ENCODE measurements around the gene IL1RL2. TPM values are rescaled to one million over a fixed set of nuclear protein-coding genes. Genes with fewer than 3 reads are reported as not detected.

IL1RL2 gene
- total and polyA plus RNA-seq, 2 of the 8 experiments (the other 6 are each of a cell fraction or from before 2014, with no cell fraction given), result not detected

GRCh38 chr2:102142829-102143449 is 43.9 kb upstream of the IL1RL2 start:
- H3K4me3 ChIP-seq (ENCODE audit: extremely low read depth in 1 of 4, insufficient read depth in 2 of 4, low read depth in 3 of 4, low read length in 4 of 4), result peak overlapping the region; percentile 32 to 71 (median 37)
- H2BK12ac ChIP-seq (ENCODE audit: low read depth, low read length), result 0 out of 2 replicates have a peak overlapping the region, but pooled peaks have one; percentile 68
- DNase-seq (ENCODE audit: low read depth in 1 of 2, low spot score in 2 of 2), result peak in 1 of 2 experiments; percentile 69
- no peak overlapping the region for H2AK5ac ChIP-seq (ENCODE audit: low read depth, low read length)
- POLR2A ChIA-PET (ENCODE audit: partially characterized antibody), result interaction anchor here (1.0 to 1.4 kb wide), 2 partner anchors 13 to 31 kb away, joined by 3 to 4 read pairs; no protein-coding TSS in a partner anchor
- peak overlapping the region; percentile 78; the same call in 1 of the 2 replicates for H4K8ac ChIP-seq (ENCODE audit: extremely low read depth, insufficient read depth, low read length)
- H2BK15ac ChIP-seq (ENCODE audit: low read length), result peak overlapping the region; percentile 97; the same call in 1 of the 2 replicates
- peaks cover 6 to 37% (median 25%) of the 10 kb centered on the region in 4 experiments for H3K27me3 ChIP-seq (replicated peaks in 1 of 4; ENCODE audit: control insufficient read depth in 3 of 4, extremely low read depth in 1 of 4, insufficient read depth in 3 of 4, low read length in 3 of 4)
- no peaks in the 10 kb centered on the region for H3K36me3 ChIP-seq (ENCODE audit: control insufficient read depth in 2 of 4, insufficient read depth in 4 of 4, low read length in 3 of 4)
- no peak overlapping the region for H4K5ac ChIP-seq (ENCODE audit: insufficient read length, low read depth, low read length)
- H4K20me1 ChIP-seq (replicated peaks in 1 of 2; ENCODE audit: control insufficient read depth in 1 of 2, insufficient read depth in 2 of 2, low read length in 2 of 2), result no peaks in the 10 kb centered on the region
- peak overlapping the region; percentile 65 to 81 for H3K4me2 ChIP-seq (ENCODE audit: insufficient read depth in 1 of 2, low read depth in 2 of 2, low read length in 2 of 2)
- H3K56ac ChIP-seq (replicated peaks; ENCODE audit: insufficient read length, low read depth, low read length), result no peak overlapping the region
- FAIRE-seq, result no peak
- H3K27ac ChIP-seq (ENCODE audit: low read depth, low read length), result no peak overlapping the region
- H3K14ac ChIP-seq (ENCODE audit: insufficient read length), result no peak overlapping the region
- 24% methylated on average over 40 of the region's 42 CpGs; no CpG with 5 or more reads in 1 of the 2 experiments for WGBS, 2 experiments (ENCODE audit: extremely low coverage in 1 of 2, insufficient coverage in 1 of 2, insufficient read length in 1 of 2, insufficient replicate concordance in 2 of 2, low coverage in 1 of 2, low lambda C conversion rate in 2 of 2, missing lambda C conversion rate in 1 of 2)
- no peak overlapping the region for H2BK120ac ChIP-seq (replicated peaks; ENCODE audit: low read depth, low read length)
- H3K9me3 ChIP-seq (ENCODE audit: insufficient read depth in 2 of 2, low read depth in 1 of 2, low read length in 1 of 2), result peaks cover 3 to 12% of the 10 kb centered on the region in 2 experiments; a peak in 2 of 4 replicates
- peak overlapping the region; percentile 73 for H3K23ac ChIP-seq (ENCODE audit: insufficient read length)
- no peak overlapping the region for H4K91ac ChIP-seq (replicated peaks; ENCODE audit: insufficient read length, low read length)
- no peaks in the 10 kb centered on the region for H3K79me1 ChIP-seq (ENCODE audit: low read depth, low read length)
- peak overlapping the region; percentile 93 for H2AFZ ChIP-seq (ENCODE audit: low read length)
- H3K18ac ChIP-seq (ENCODE audit: extremely low read depth, low read length), result no peak overlapping the region
- H2BK20ac ChIP-seq (ENCODE audit: low read length), result no peak overlapping the region
- no peak overlapping the region for H3K4ac ChIP-seq (replicated peaks; ENCODE audit: insufficient read length, low read depth, low read length)
- no peak overlapping the region for H2BK5ac ChIP-seq (ENCODE audit: low read depth, low read length)
- H3K4me1 ChIP-seq (replicated peaks in 1 of 4; ENCODE audit: control insufficient read depth in 3 of 4, insufficient read depth in 4 of 4, low read length in 3 of 4), result peaks cover 0 to 8% (median under 1%) of the 10 kb centered on the region in 4 experiments; a peak in 4 of 7 replicates
- no peaks in the 10 kb centered on the region for H3K79me2 ChIP-seq (ENCODE audit: control insufficient read depth in 1 of 2, insufficient read depth in 2 of 2, low read length in 2 of 2)
- peaks cover 4% of the 10 kb centered on the region for H3K23me2 ChIP-seq (ENCODE audit: low read depth, low read length)
- TF ChIP-seq EZH2 (IDR thresholded peaks at IDR 0.05; ENCODE audit: low read depth, low read length, severe bottlenecking) (peak; percentile 33), TBP (IDR thresholded peaks at IDR 0.05; ENCODE audit: low read depth, low read length) (no peak)
- CTCF ChIA-PET (ENCODE audit: partially characterized antibody), result interaction anchor here (1.0 to 1.8 kb wide), 5 partner anchors 17 to 123 kb away, joined by 3 to 7 read pairs (median 5); no protein-coding TSS in a partner anchor
- H3K9ac ChIP-seq (replicated peaks in 1 of 4; ENCODE audit: extremely low read depth in 1 of 4, low read depth in 3 of 4, low read length in 3 of 4), result no peak overlapping the region
